ENCODE results near the gene FOXO1.

DNA sequence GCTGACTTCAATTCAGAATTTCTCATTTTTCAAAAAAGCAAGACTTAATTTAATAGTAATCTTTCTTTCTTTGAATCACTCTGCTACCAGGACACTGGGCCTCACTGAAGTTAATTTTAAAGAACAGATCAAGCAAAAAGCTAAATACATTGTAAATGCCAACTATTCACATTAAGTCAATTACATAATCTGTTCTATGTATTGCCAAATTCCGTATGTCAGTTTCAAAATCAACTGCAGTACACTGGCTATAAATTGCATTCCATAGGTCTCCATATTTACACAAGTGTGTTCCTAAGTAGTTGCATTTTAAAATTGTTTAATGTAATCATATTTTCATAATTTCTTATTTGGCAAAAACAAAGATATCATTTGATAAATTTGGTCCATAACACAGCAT is 10.1 kb downstream of the FOXO1 start:
- TF ChIP-seq, protein P1, sequence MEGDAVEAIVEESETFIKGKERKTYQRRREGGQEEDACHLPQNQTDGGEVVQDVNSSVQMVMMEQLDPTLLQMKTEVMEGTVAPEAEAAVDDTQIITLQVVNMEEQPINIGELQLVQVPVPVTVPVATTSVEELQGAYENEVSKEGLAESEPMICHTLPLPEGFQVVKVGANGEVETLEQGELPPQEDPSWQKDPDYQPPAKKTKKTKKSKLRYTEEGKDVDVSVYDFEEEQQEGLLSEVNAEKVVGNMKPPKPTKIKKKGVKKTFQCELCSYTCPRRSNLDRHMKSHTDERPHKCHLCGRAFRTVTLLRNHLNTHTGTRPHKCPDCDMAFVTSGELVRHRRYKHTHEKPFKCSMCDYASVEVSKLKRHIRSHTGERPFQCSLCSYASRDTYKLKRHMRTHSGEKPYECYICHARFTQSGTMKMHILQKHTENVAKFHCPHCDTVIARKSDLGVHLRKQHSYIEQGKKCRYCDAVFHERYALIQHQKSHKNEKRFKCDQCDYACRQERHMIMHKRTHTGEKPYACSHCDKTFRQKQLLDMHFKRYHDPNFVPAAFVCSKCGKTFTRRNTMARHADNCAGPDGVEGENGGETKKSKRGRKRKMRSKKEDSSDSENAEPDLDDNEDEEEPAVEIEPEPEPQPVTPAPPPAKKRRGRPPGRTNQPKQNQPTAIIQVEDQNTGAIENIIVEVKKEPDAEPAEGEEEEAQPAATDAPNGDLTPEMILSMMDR (IDR thresholded peaks at IDR 0.05; ENCODE audit: insufficient read depth, low read depth, low read length) = no peak
- no peak for TF ChIP-seq EZH2 (IDR thresholded peaks at IDR 0.05; ENCODE audit: insufficient read depth, low read length)

Measured in astrocyte (in vitro differentiated cells and primary cell).